HepG2 (cell line): ENCODE results near the gene DCDC2. TPM values are rescaled to one million over a fixed set of nuclear protein-coding genes. Genes with fewer than 3 reads are reported as not detected.

Experiments
- BCL3 ChIP-seq: sonication (generic); formaldehyde crosslinking; IDR thresholded peaks from 2 replicates; pipeline ENCODE4 v1.5.1; 2020; ENCODE audit warnings: mild to moderate bottlenecking, missing genetic modification reagents, moderate library complexity
- CREB3 ChIP-seq: sonication (generic); formaldehyde crosslinking; IDR thresholded peaks from 2 replicates; pipeline ENCODE4 v1.5.0; 2020; ENCODE audit warnings: missing genetic modification reagents
- MTF2 ChIP-seq: sonication (generic); formaldehyde crosslinking; IDR thresholded peaks from 2 replicates; pipeline ENCODE4 v1.5.0; 2020; ENCODE audit warnings: missing genetic modification reagents, borderline replicate concordance
- ZBTB44 ChIP-seq: sonication (generic); formaldehyde crosslinking; IDR thresholded peaks from 2 replicates; pipeline ENCODE4 v1.4.0; 2020; ENCODE audit warnings: missing genetic modification reagents
- ZNF232 ChIP-seq: sonication (generic); formaldehyde crosslinking; IDR thresholded peaks from 2 replicates; pipeline ENCODE4 v1.4.0; 2020; ENCODE audit warnings: missing genetic modification reagents, borderline replicate concordance
- ZNF501 ChIP-seq: sonication (generic); formaldehyde crosslinking; IDR thresholded peaks from 2 replicates; pipeline ENCODE4 v1.5.1; 2020; ENCODE audit warnings: mild to moderate bottlenecking, moderate library complexity, missing genetic modification reagents
- ZNF605 ChIP-seq: sonication (generic); formaldehyde crosslinking; IDR thresholded peaks from 2 replicates; pipeline ENCODE4 v1.8.0; 2022; ENCODE audit warnings: mild to moderate bottlenecking, missing genetic modification reagents
- polyA plus RNA-seq, 8 experiments: library from polyadenylated mRNA; depleted of rRNA in 3 of 8; stranded (reverse) in 7 of 8; unstranded in 1 of 8; fragments of >200 nt; fragmentation: Illumina TruSeq in 4 of 8; extraction: Trizol in 4 of 8; gene quantifications; 2 replicates each; pipeline versions ENCODE4 v1.2.1 to v1.2.3, GENCODE V29; 2011 to 2016; ENCODE audit warnings: low read depth in 4 of 8, missing spikeins in 1 of 8, mixed read lengths in 1 of 8; ENCODE audit not compliant: insufficient read depth in 1 of 8
- total RNA-seq, 5 experiments: library from RNA; depleted of rRNA; stranded (reverse); fragments of >200 nt; fragmentation: Illumina TruSeq; extraction: Trizol; gene quantifications; 2 replicates each; pipeline ENCODE4 v1.2.3, GENCODE V29; 2016; ENCODE audit warnings: low read depth in 1 of 5
- TF ChIP-seq, protein P1 (sequence below): sonication (generic); formaldehyde crosslinking; IDR thresholded peaks from 2 replicates; pipeline ENCODE4 v1.5.0; 2020; ENCODE audit warnings: missing genetic modification reagents, mild to moderate bottlenecking, borderline replicate concordance
- TF ChIP-seq, protein P2 (sequence below): sonication (generic); formaldehyde crosslinking; IDR thresholded peaks from 2 replicates; pipeline ENCODE4 v1.4.0; 2020; ENCODE audit warnings: missing genetic modification reagents
- TF ChIP-seq, protein P3 (sequence below): IDR thresholded peaks from 2 replicates; pipeline ENCODE4 v1.6.1; 2012; ENCODE audit warnings: low read depth, low read length, improper control_type of control experiment

Gene DCDC2
- total and polyA plus RNA-seq, 2 of the 13 experiments (the other 11 are each of a cell fraction or from before 2014, with no cell fraction given), result 9.0 to 36.2 TPM

GRCh38 chr6:24313251-24314141, 44.4 kb downstream of the DCDC2 start (continued):
- TF ChIP-seq ZBTB44 (CRISPR knock-in tag), result no peak
- TF ChIP-seq CREB3 (CRISPR knock-in tag), result no peak
- peak; percentile 39; the same call in 1 of the 2 replicates for TF ChIP-seq ZNF232 (CRISPR knock-in tag)
- TF ChIP-seq MTF2 (CRISPR knock-in tag), result no peak
- TF ChIP-seq ZNF605 (CRISPR knock-in tag), result 0 out of 2 replicates have a peak, but pooled peaks have one; percentile 58
- TF ChIP-seq, protein P1, sequence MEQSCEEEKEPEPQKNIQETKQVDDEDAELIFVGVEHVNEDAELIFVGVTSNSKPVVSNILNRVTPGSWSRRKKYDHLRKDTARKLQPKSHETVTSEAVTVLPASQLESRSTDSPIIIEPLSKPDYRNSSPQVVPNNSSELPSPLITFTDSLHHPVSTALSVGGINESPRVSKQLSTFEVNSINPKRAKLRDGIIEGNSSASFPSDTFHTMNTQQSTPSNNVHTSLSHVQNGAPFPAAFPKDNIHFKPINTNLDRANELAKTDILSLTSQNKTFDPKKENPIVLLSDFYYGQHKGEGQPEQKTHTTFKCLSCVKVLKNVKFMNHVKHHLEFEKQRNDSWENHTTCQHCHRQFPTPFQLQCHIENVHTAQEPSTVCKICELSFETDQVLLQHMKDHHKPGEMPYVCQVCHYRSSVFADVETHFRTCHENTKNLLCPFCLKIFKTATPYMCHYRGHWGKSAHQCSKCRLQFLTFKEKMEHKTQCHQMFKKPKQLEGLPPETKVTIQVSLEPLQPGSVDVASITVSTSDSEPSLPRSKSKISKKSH (CRISPR knock-in tag), result no peak
- TF ChIP-seq, protein P2, sequence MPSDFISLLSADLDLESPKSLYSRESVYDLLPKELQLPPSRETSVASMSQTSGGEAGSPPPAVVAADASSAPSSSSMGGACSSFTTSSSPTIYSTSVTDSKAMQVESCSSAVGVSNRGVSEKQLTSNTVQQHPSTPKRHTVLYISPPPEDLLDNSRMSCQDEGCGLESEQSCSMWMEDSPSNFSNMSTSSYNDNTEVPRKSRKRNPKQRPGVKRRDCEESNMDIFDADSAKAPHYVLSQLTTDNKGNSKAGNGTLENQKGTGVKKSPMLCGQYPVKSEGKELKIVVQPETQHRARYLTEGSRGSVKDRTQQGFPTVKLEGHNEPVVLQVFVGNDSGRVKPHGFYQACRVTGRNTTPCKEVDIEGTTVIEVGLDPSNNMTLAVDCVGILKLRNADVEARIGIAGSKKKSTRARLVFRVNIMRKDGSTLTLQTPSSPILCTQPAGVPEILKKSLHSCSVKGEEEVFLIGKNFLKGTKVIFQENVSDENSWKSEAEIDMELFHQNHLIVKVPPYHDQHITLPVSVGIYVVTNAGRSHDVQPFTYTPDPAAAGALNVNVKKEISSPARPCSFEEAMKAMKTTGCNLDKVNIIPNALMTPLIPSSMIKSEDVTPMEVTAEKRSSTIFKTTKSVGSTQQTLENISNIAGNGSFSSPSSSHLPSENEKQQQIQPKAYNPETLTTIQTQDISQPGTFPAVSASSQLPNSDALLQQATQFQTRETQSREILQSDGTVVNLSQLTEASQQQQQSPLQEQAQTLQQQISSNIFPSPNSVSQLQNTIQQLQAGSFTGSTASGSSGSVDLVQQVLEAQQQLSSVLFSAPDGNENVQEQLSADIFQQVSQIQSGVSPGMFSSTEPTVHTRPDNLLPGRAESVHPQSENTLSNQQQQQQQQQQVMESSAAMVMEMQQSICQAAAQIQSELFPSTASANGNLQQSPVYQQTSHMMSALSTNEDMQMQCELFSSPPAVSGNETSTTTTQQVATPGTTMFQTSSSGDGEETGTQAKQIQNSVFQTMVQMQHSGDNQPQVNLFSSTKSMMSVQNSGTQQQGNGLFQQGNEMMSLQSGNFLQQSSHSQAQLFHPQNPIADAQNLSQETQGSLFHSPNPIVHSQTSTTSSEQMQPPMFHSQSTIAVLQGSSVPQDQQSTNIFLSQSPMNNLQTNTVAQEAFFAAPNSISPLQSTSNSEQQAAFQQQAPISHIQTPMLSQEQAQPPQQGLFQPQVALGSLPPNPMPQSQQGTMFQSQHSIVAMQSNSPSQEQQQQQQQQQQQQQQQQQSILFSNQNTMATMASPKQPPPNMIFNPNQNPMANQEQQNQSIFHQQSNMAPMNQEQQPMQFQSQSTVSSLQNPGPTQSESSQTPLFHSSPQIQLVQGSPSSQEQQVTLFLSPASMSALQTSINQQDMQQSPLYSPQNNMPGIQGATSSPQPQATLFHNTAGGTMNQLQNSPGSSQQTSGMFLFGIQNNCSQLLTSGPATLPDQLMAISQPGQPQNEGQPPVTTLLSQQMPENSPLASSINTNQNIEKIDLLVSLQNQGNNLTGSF (CRISPR knock-in tag), result no peak
- TF ChIP-seq, protein P3, sequence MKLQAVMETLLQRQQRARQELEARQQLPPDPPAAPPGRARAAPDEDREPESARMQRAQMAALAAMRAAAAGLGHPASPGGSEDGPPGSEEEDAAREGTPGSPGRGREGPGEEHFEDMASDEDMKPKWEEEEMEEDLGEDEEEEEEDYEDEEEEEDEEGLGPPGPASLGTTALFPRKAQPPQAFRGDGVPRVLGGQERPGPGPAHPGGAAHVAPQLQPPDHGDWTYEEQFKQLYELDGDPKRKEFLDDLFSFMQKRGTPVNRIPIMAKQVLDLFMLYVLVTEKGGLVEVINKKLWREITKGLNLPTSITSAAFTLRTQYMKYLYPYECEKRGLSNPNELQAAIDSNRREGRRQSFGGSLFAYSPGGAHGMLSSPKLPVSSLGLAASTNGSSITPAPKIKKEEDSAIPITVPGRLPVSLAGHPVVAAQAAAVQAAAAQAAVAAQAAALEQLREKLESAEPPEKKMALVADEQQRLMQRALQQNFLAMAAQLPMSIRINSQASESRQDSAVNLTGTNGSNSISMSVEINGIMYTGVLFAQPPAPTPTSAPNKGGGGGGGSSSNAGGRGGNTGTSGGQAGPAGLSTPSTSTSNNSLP, result peak; percentile 99
- TF ChIP-seq ZNF501, result peak; percentile 54; the same call in 1 of the 2 replicates
- TF ChIP-seq BCL3 (CRISPR knock-in tag), result no peak
